ENCODE results near the gene MCM8.

- TF ChIP-seq CTCF (IDR thresholded peaks at IDR 0.05; ENCODE audit: low read length) = no peak
- no peak for TF ChIP-seq EZH2 (optimal IDR thresholded peaks at IDR 0.05; ENCODE audit: low read depth, low read length)
- no peak for TF ChIP-seq EZH2phosphoT487 (IDR thresholded peaks at IDR 0.05; ENCODE audit: low read length)
Observed at GRCh38 chr20:5900908-5901307, 49.5 kb upstream of the MCM8 start.
